IMR-90 (cell line): Measurements from ENCODE around the gene OTUB2.

Source experiments
- CEBPB ChIP-seq: IDR thresholded peaks from 2 replicates; pipeline ENCODE4 v1.6.1; 2012; ENCODE audit warnings: low read depth, low read length, improper control_type of control experiment
- CHD1 ChIP-seq: IDR thresholded peaks from 2 replicates; pipeline ENCODE4 v1.6.1; 2012; ENCODE audit warnings: low read depth, low read length, improper control_type of control experiment
- FOS ChIP-seq: fragments of 150-350 bp; IDR thresholded peaks from 2 replicates; pipeline ENCODE4 v1.6.1; 2016; ENCODE audit warnings: low read depth, low read length
- MAFK ChIP-seq: IDR thresholded peaks from 2 replicates; pipeline ENCODE4 v1.6.1; 2012; ENCODE audit warnings: low read depth, low read length, improper control_type of control experiment
- MXI1 ChIP-seq: IDR thresholded peaks from 2 replicates; pipeline ENCODE4 v1.6.1; 2012; ENCODE audit warnings: low read depth, mild to moderate bottlenecking, low read length, moderate library complexity, borderline replicate concordance
- POLR2A ChIP-seq: IDR thresholded peaks from 2 replicates; pipeline ENCODE4 v1.6.1; 2012; ENCODE audit warnings: mild to moderate bottlenecking, low read depth, low read length
- RAD21 ChIP-seq: IDR thresholded peaks from 2 replicates; pipeline ENCODE4 v1.6.1; 2012; ENCODE audit warnings: low read length, improper control_type of control experiment
- RCOR1 ChIP-seq: IDR thresholded peaks from 2 replicates; pipeline ENCODE4 v1.6.1; 2012; ENCODE audit warnings: mild to moderate bottlenecking, low read length, improper control_type of control experiment; ENCODE audit not compliant: insufficient replicate concordance
- TF ChIP-seq, protein P1 (sequence below): conservative IDR thresholded peaks from 2 replicates; pipeline ENCODE4 v1.5.1; 2012; ENCODE audit warnings: mild to moderate bottlenecking, low read depth, low read length, improper control_type of control experiment
- TF ChIP-seq, protein P2 (sequence below): fragments of 150-350 bp; IDR thresholded peaks from 2 replicates; pipeline ENCODE4 v1.6.1; 2017; ENCODE audit warnings: mild to moderate bottlenecking, antibody characterized with exemption, low read length, low read depth

DNA sequence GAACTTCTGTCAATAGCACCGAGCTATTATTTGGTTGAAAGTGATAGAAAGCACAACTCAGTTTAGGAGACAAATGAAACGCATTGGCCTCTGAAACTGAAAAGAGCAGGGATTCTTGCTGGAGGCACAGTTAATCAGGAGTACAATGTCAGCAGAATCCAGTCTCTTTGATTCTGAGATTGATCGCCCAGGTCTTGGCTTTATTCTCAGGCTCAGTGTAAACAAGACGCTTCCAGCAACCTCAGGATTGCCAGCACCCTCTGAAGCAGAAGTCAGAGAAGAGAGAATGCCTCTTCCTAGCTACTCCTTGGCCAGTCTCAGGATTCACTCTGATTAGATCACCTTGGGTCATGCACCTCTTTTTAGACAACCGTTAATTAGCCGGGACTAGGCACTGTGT is 11.8 kb upstream of the OTUB2 start:
- TF ChIP-seq, protein P1, sequence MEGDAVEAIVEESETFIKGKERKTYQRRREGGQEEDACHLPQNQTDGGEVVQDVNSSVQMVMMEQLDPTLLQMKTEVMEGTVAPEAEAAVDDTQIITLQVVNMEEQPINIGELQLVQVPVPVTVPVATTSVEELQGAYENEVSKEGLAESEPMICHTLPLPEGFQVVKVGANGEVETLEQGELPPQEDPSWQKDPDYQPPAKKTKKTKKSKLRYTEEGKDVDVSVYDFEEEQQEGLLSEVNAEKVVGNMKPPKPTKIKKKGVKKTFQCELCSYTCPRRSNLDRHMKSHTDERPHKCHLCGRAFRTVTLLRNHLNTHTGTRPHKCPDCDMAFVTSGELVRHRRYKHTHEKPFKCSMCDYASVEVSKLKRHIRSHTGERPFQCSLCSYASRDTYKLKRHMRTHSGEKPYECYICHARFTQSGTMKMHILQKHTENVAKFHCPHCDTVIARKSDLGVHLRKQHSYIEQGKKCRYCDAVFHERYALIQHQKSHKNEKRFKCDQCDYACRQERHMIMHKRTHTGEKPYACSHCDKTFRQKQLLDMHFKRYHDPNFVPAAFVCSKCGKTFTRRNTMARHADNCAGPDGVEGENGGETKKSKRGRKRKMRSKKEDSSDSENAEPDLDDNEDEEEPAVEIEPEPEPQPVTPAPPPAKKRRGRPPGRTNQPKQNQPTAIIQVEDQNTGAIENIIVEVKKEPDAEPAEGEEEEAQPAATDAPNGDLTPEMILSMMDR: no peak
- no peak for TF ChIP-seq FOS
- TF ChIP-seq CHD1: no peak
- no peak for TF ChIP-seq RAD21
- TF ChIP-seq POLR2A: no peak
- TF ChIP-seq, protein P2, sequence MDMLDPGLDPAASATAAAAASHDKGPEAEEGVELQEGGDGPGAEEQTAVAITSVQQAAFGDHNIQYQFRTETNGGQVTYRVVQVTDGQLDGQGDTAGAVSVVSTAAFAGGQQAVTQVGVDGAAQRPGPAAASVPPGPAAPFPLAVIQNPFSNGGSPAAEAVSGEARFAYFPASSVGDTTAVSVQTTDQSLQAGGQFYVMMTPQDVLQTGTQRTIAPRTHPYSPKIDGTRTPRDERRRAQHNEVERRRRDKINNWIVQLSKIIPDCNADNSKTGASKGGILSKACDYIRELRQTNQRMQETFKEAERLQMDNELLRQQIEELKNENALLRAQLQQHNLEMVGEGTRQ: no peak
- TF ChIP-seq RCOR1: no peak
- TF ChIP-seq CEBPB: no peak
- TF ChIP-seq MAFK: no peak
- no peak for TF ChIP-seq MXI1
